K562 (cell line): ENCODE results near the gene ACCSL. TPM values are rescaled to one million over a fixed set of nuclear protein-coding genes. Genes with fewer than 3 reads are reported as not detected.

Experiments used
- CEBPB ChIP-seq: fragments of 450-650 bp; IDR thresholded peaks from 2 replicates; pipeline ENCODE4 v1.6.1; 2016; ENCODE audit warnings: missing genetic modification characterization, missing compliant biosample characterization
- CHD1 ChIP-seq: fragments of 200-600 bp; sonication (generic); IDR thresholded peaks from one replicate; pipeline ENCODE4 v1.6.1; 2012; ENCODE audit warnings: mild to moderate bottlenecking, moderate library complexity, low read length, inconsistent platforms
- ELF4 ChIP-seq: fragments of 450-650 bp; formaldehyde crosslinking; IDR thresholded peaks from 2 replicates; pipeline ENCODE4 v1.4.0; 2022; ENCODE audit warnings: missing genetic modification characterization
- EWSR1 ChIP-seq: fragments of 450-650 bp; IDR thresholded peaks from 2 replicates; pipeline ENCODE4 v1.6.1; 2018; ENCODE audit warnings: borderline replicate concordance, mild to moderate bottlenecking, low read depth, moderate library complexity; ENCODE audit not compliant: partially characterized antibody
- HDAC3 ChIP-seq: fragments of 450-650 bp; IDR thresholded peaks from 2 replicates; pipeline ENCODE4 v1.6.1; 2018; ENCODE audit warnings: borderline replicate concordance, mild to moderate bottlenecking, moderate library complexity; ENCODE audit not compliant: partially characterized antibody
- LARP7 ChIP-seq: fragments of 450-650 bp; IDR thresholded peaks from 2 replicates; pipeline ENCODE4 v1.6.1; 2016
- MTA2 ChIP-seq: fragments of 450-650 bp; IDR thresholded peaks from 2 replicates; pipeline ENCODE4 v1.6.1; 2016; ENCODE audit warnings: low read depth
- SIN3B ChIP-seq: fragments of 450-650 bp; IDR thresholded peaks from 2 replicates; pipeline ENCODE4 v1.6.1; 2017; ENCODE audit warnings: low read depth, mild to moderate bottlenecking, moderate library complexity
- SMAD2 ChIP-seq: fragments of 150-350 bp; IDR thresholded peaks from 2 replicates; pipeline ENCODE4 v1.6.1; 2014; ENCODE audit warnings: low read depth, mild to moderate bottlenecking, low read length
- TAF7 ChIP-seq: fragments of 450-650 bp; IDR thresholded peaks from 2 replicates; pipeline ENCODE4 v1.6.1; 2016; ENCODE audit warnings: missing genetic modification characterization, missing compliant biosample characterization
- ZKSCAN1 ChIP-seq: fragments of 150-350 bp; IDR thresholded peaks from 2 replicates; pipeline ENCODE4 v1.6.1; 2016; ENCODE audit warnings: low read depth, low read length
- ZNF3 ChIP-seq: fragments of 250-450 bp; sonication (Bioruptor Pico); IDR thresholded peaks from 2 replicates; pipeline ENCODE4 v1.5.0; 2021; ENCODE audit warnings: mild to moderate bottlenecking, moderate library complexity
- ZNF57 ChIP-seq: fragments of 450-650 bp; formaldehyde crosslinking; IDR thresholded peaks from 2 replicates; pipeline ENCODE4 v1.4.0; 2020; ENCODE audit warnings: mild to moderate bottlenecking, moderate library complexity
- polyA plus RNA-seq, 8 experiments: library from polyadenylated mRNA; depleted of rRNA in 4 of 8; stranded (reverse) in 5 of 8; unstranded in 3 of 8; fragments of >200 nt; fragmentation: Nextera tagmentation in 2 of 8; fragmentation: Illumina TruSeq in 1 of 8; extraction: Ambion mirVana in 2 of 8; extraction: Trizol in 1 of 8; gene quantifications; 2 replicates each; pipeline versions ENCODE4 v1.2.1 to v1.2.3, GENCODE V29; 2011 to 2014; ENCODE audit warnings: inconsistent platforms in 1 of 8, missing spikeins in 1 of 8
- total RNA-seq, 7 experiments: library from RNA; depleted of rRNA in 6 of 7; stranded (reverse); fragments of >200 nt in 6 of 7; fragmentation: Illumina TruSeq in 2 of 7; extraction: Trizol in 2 of 7; gene quantifications; 2 replicates each; pipeline versions ENCODE4 v1.2.1 to v1.2.3, GENCODE V29; 2011 to 2021; ENCODE audit warnings: low replicate concordance in 1 of 7
- TF ChIP-seq, protein P1 (sequence below): conservative IDR thresholded peaks from 2 replicates; pipeline ENCODE4 v1.6.1; 2011; ENCODE audit warnings: low read depth, mild to moderate bottlenecking, low read length; ENCODE audit not compliant: control insufficient read depth
- TF ChIP-seq, protein P2 (sequence below), 2 experiments: fragments of 250-450 bp in 1 of 2; fragments of 450-650 bp in 1 of 2; sonication (Bioruptor Pico) in 1 of 2; IDR thresholded peaks; 2 replicates each; pipeline versions ENCODE4 v1.6.1 to v1.8.0; 2016 to 2021; ENCODE audit warnings: mild to moderate bottlenecking in 2 of 2, moderate library complexity in 2 of 2, missing compliant biosample characterization in 1 of 2, missing genetic modification characterization in 1 of 2
- TF ChIP-seq, protein P3 (sequence below): fragments of 200-800 bp; sonication (Bioruptor generic); IDR thresholded peaks from 2 replicates; pipeline ENCODE4 v1.6.1; 2017; ENCODE audit warnings: missing genetic modification characterization, missing compliant biosample characterization
- TF ChIP-seq, protein P4 (sequence below): sonication (generic); formaldehyde crosslinking; IDR thresholded peaks from 2 replicates; pipeline ENCODE4 v1.8.0; 2022; ENCODE audit warnings: mild to moderate bottlenecking, missing genetic modification reagents
- TF ChIP-seq, protein P5 (sequence below): sonication (generic); formaldehyde crosslinking; IDR thresholded peaks from 2 replicates; pipeline ENCODE4 v1.8.0; 2023; ENCODE audit warnings: mild to moderate bottlenecking, missing genetic modification reagents

The ACCSL gene
- total and polyA plus RNA-seq, 9 of the 15 experiments (the other 6 are each of a cell fraction or from before 2014, with no cell fraction given) = not detected

DNA sequence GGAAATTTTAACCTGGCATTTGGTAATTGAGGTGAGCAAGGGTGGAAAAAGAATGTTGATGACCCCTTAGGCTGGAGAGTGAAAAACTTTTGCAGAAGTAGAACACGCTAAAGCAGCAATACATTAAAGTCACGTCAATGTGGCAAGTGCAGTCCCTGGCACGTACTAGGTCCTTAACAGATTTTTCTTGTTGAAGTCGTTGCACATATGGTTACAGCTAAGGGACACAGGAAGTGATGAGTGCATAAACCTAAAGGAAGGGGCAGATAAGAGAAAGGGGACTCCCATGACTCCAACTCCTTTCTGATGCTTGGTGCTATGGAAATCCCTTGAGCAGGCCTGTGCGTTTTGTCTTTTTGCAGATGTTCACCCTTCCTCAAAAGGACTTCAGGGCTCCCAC is 19.5 kb downstream of the ACCSL start (continued):
- TF ChIP-seq EWSR1 = no peak
- TF ChIP-seq ZKSCAN1 = peak; percentile 47; the same call in 1 of the 2 replicates
- TF ChIP-seq, protein P1, sequence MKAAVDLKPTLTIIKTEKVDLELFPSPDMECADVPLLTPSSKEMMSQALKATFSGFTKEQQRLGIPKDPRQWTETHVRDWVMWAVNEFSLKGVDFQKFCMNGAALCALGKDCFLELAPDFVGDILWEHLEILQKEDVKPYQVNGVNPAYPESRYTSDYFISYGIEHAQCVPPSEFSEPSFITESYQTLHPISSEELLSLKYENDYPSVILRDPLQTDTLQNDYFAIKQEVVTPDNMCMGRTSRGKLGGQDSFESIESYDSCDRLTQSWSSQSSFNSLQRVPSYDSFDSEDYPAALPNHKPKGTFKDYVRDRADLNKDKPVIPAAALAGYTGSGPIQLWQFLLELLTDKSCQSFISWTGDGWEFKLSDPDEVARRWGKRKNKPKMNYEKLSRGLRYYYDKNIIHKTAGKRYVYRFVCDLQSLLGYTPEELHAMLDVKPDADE = no peak
- TF ChIP-seq, protein P2, sequence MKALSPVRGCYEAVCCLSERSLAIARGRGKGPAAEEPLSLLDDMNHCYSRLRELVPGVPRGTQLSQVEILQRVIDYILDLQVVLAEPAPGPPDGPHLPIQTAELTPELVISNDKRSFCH (CRISPR knock-in tag; IDR thresholded peaks at IDR 0.05) = no peak
- TF ChIP-seq, protein P2 (tag; IDR thresholded peaks at IDR 0.05) = no peak
- TF ChIP-seq, protein P3, sequence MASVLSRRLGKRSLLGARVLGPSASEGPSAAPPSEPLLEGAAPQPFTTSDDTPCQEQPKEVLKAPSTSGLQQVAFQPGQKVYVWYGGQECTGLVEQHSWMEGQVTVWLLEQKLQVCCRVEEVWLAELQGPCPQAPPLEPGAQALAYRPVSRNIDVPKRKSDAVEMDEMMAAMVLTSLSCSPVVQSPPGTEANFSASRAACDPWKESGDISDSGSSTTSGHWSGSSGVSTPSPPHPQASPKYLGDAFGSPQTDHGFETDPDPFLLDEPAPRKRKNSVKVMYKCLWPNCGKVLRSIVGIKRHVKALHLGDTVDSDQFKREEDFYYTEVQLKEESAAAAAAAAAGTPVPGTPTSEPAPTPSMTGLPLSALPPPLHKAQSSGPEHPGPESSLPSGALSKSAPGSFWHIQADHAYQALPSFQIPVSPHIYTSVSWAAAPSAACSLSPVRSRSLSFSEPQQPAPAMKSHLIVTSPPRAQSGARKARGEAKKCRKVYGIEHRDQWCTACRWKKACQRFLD (CRISPR knock-in tag) = no peak
- TF ChIP-seq ZNF3 (CRISPR knock-in tag) = no peak
- no peak for TF ChIP-seq ELF4 (CRISPR knock-in tag)
- TF ChIP-seq, protein P4, sequence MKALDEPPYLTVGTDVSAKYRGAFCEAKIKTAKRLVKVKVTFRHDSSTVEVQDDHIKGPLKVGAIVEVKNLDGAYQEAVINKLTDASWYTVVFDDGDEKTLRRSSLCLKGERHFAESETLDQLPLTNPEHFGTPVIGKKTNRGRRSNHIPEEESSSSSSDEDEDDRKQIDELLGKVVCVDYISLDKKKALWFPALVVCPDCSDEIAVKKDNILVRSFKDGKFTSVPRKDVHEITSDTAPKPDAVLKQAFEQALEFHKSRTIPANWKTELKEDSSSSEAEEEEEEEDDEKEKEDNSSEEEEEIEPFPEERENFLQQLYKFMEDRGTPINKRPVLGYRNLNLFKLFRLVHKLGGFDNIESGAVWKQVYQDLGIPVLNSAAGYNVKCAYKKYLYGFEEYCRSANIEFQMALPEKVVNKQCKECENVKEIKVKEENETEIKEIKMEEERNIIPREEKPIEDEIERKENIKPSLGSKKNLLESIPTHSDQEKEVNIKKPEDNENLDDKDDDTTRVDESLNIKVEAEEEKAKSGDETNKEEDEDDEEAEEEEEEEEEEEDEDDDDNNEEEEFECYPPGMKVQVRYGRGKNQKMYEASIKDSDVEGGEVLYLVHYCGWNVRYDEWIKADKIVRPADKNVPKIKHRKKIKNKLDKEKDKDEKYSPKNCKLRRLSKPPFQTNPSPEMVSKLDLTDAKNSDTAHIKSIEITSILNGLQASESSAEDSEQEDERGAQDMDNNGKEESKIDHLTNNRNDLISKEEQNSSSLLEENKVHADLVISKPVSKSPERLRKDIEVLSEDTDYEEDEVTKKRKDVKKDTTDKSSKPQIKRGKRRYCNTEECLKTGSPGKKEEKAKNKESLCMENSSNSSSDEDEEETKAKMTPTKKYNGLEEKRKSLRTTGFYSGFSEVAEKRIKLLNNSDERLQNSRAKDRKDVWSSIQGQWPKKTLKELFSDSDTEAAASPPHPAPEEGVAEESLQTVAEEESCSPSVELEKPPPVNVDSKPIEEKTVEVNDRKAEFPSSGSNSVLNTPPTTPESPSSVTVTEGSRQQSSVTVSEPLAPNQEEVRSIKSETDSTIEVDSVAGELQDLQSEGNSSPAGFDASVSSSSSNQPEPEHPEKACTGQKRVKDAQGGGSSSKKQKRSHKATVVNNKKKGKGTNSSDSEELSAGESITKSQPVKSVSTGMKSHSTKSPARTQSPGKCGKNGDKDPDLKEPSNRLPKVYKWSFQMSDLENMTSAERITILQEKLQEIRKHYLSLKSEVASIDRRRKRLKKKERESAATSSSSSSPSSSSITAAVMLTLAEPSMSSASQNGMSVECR = no peak
- TF ChIP-seq TAF7 = peak; percentile 25; the same call in 1 of the 2 replicates
- TF ChIP-seq SMAD2 = no peak
- no peak for TF ChIP-seq LARP7
- no peak for TF ChIP-seq ZNF57 (CRISPR knock-in tag)
- no peak for TF ChIP-seq SIN3B
- no peak for TF ChIP-seq HDAC3
- no peak for TF ChIP-seq CHD1
- no peak for TF ChIP-seq CEBPB
- TF ChIP-seq, protein P5, sequence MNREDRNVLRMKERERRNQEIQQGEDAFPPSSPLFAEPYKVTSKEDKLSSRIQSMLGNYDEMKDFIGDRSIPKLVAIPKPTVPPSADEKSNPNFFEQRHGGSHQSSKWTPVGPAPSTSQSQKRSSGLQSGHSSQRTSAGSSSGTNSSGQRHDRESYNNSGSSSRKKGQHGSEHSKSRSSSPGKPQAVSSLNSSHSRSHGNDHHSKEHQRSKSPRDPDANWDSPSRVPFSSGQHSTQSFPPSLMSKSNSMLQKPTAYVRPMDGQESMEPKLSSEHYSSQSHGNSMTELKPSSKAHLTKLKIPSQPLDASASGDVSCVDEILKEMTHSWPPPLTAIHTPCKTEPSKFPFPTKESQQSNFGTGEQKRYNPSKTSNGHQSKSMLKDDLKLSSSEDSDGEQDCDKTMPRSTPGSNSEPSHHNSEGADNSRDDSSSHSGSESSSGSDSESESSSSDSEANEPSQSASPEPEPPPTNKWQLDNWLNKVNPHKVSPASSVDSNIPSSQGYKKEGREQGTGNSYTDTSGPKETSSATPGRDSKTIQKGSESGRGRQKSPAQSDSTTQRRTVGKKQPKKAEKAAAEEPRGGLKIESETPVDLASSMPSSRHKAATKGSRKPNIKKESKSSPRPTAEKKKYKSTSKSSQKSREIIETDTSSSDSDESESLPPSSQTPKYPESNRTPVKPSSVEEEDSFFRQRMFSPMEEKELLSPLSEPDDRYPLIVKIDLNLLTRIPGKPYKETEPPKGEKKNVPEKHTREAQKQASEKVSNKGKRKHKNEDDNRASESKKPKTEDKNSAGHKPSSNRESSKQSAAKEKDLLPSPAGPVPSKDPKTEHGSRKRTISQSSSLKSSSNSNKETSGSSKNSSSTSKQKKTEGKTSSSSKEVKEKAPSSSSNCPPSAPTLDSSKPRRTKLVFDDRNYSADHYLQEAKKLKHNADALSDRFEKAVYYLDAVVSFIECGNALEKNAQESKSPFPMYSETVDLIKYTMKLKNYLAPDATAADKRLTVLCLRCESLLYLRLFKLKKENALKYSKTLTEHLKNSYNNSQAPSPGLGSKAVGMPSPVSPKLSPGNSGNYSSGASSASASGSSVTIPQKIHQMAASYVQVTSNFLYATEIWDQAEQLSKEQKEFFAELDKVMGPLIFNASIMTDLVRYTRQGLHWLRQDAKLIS = no peak
- TF ChIP-seq MTA2 = no peak
